Natural killer cell treated with Interleukin-12 subunit alpha and Interleukin-12 subunit beta and Interleukin-15 and Interleukin-18, amount 100 ng/mL, for 72 hours (primary cell): ENCODE data around the gene SMARCA2. TPM values are rescaled to one million over a fixed set of nuclear protein-coding genes. Genes with fewer than 3 reads are reported as not detected.

Experiments used
- ATAC-seq, 2 donors: fragments of 150-1000 bp; cut with Tn5 transposase in 1 of 2; sonication (Bioruptor Pico), chemical (Tn5 transposase) in 1 of 2; 2 replicates each; pipeline ENCODE4 v1.10.0; 2021
- DNase-seq: peaks from one replicate; pipeline ENCODE4 v3.0.0; 2022; ENCODE audit warnings: low spot score
- H3K27ac Mint-ChIP-seq, 2 donors: 1 replicate in 1 of 2; 2 replicates in 1 of 2; pipeline ENCODE4 v1.8.0; 2022; ENCODE audit warnings: mixed read lengths in 2 of 2, mild to moderate bottlenecking in 1 of 2, moderate library complexity in 1 of 2
- H3K27me3 Mint-ChIP-seq, 2 donors: 1 replicate in 1 of 2; 2 replicates in 1 of 2; pipeline ENCODE4 v1.8.0; 2022; ENCODE audit warnings: mixed read lengths in 2 of 2
- H3K36me3 Mint-ChIP-seq: one replicate; pipeline ENCODE4 v1.8.0; 2022; ENCODE audit warnings: mixed read lengths
- H3K4me1 Mint-ChIP-seq, 2 donors: 1 replicate in 1 of 2; 2 replicates in 1 of 2; pipeline ENCODE4 v1.8.0; 2022; ENCODE audit warnings: low read depth in 2 of 2, mixed read lengths in 2 of 2, mild to moderate bottlenecking in 1 of 2
- H3K4me3 Mint-ChIP-seq: one replicate; pipeline ENCODE4 v1.8.0; 2022; ENCODE audit warnings: mixed read lengths
- H3K9me3 Mint-ChIP-seq: 2 replicates; pipeline ENCODE4 v1.8.0; 2022; ENCODE audit warnings: mixed read lengths
- total RNA-seq, 2 donors: library from RNA; stranded (reverse); gene quantifications; one replicate each; pipeline ENCODE4 v1.2.3, GENCODE V29; 2022

Gene SMARCA2
- total RNA-seq, 2 donors from 2014 or later: 124 to 174 TPM

DNA sequence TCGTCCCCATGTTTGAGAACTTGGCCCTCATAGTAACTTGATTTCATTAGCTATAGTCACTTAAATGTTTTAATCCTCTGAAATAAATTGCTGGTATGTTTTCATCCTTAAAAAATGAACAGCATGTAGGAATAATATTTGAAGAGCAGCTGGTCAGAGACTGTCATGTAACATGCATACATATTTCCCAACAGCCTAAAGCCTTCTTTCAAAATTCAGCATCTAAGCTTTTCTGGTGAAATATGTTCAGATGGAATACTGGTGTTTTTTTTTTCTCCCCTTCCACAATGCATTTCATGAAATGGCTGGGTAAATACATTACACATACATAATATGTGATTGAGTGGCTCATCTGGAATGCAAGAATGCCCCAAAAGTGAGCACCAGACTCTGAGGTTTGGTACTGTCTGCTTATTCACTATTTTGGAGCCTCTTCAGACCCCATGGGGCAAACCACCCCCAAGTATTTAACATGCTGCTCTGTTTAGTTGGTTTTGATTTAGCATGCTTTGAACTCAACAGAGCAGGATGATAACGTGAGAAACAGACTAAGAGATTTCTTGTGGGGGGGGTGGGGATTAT lies 94.0 kb downstream of the SMARCA2 start:
- no peak for ATAC-seq
- H3K27ac Mint-ChIP-seq: no peak overlapping the region
- no peaks in the 10 kb centered on the region for H3K9me3 Mint-ChIP-seq
- DNase-seq: no peak
- H3K27me3 Mint-ChIP-seq: no peaks in the 10 kb centered on the region
- H3K36me3 Mint-ChIP-seq: peaks cover 35% of the 10 kb centered on the region
- H3K4me1 Mint-ChIP-seq: peaks cover 9 to 11% of the 10 kb centered on the region in 2 donors
- H3K4me3 Mint-ChIP-seq: no peak overlapping the region

DNA sequence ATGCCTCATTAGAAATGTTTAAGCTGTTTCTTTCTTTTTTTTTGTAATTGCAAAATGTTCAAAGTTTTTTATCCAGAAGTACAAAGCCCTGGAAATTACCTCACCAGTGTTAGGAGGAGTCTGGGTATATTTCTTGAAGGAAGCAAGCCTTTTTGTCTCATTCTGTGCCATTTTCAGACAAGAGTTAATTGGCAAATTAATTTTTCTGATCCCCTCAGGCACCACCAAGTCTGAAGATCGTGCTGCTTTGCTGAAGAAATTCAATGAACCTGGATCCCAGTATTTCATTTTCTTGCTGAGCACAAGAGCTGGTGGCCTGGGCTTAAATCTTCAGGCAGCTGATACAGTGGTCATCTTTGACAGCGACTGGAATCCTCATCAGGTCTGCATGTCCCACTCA lies 94.9 kb downstream of the SMARCA2 start:
- Mint-ChIP-seq H3K36me3 (peaks cover 35% of the 10 kb centered on the region), H3K27me3 (no peaks in the 10 kb centered on the region), H3K4me3 (no peak overlapping the region), H3K4me1 (peaks cover 9 to 11% of the 10 kb centered on the region in 2 donors), H3K9me3 (no peaks in the 10 kb centered on the region), H3K27ac (no peak overlapping the region)
- ATAC-seq: no peak
- no peak for DNase-seq

DNA sequence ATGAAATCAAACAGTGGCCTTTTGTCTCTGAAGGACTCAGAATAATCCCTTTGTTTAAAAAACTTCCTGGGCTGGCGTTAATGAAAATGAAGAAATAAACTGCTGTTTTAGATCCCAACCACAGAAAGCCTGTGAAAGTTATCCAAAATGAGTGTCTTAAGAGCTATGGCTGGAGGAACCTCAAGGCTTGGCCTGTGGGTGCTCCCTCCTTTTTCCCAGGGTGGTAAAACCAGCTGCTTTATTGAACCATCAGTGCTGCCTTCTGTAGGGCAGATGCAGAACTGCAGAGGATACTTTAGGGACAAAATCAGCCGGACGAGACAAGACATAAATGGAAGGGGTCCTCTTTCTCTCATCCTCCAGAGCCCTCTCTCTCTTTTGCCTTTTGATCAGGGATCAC lies 100.9 kb downstream of the SMARCA2 start:
- Mint-ChIP-seq H3K4me1 (peaks cover 6 to 8% of the 10 kb centered on the region in 2 donors), H3K36me3 (peaks cover 21% of the 10 kb centered on the region), H3K27me3 (no peaks in the 10 kb centered on the region), H3K4me3 (no peak overlapping the region), H3K9me3 (no peaks in the 10 kb centered on the region), H3K27ac (no peak overlapping the region)
- DNase-seq (no peak), ATAC-seq (no peak)

DNA sequence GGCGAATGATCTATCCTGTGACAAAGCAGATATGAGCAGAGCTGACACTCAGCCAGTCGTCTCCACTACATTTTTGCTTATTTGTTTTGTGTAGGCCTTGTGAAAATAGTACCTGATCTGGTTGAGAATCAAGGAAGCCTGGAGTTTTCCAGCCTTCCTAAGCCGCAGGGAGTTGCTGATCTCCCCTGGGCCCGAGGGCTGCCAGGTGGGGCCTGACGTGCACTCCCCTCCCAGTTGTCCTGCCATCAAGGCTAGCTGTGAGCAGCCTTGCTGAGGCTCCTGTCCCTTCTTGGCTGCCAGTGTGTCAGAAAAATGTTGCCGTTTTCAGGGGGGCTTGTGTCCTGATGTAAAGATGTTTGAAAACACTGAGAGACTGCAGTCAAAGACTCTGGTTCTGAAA lies 102.4 kb downstream of the SMARCA2 start:
- DNase-seq: no peak
- peaks cover 16% of the 10 kb centered on the region for H3K36me3 Mint-ChIP-seq
- no peak for ATAC-seq
- H3K4me3 Mint-ChIP-seq: no peak overlapping the region
- H3K4me1 Mint-ChIP-seq: peaks cover 0 to 2% of the 10 kb centered on the region in 2 donors
- no peaks in the 10 kb centered on the region for H3K27me3 Mint-ChIP-seq
- H3K9me3 Mint-ChIP-seq: no peaks in the 10 kb centered on the region
- H3K27ac Mint-ChIP-seq: no peak overlapping the region

DNA sequence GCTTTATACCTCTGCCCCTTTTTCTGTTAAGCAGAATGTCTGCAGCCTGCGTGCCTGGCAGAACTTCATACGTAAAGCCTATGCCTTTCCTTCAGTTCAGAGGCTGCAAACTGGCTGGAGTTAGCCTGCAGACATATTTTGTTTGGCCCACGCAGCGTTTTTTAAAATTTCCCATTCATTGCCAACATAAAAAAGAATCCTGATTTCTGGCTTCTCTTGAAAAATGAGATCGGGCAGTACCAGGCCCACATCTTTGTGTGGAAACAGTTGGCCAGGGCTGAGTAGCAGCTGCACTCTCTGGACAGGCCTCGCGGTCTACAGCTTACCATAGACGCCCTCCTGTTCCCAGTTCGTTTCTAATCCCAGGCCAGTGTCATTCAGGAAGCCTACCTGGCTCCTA lies 104.4 kb downstream of the SMARCA2 start:
- H3K4me1 Mint-ChIP-seq: peaks cover 2 to 4% of the 10 kb centered on the region in 2 donors
- no peak for DNase-seq
- H3K4me3 Mint-ChIP-seq: no peak overlapping the region
- no peaks in the 10 kb centered on the region for H3K9me3 Mint-ChIP-seq
- H3K36me3 Mint-ChIP-seq: peaks cover 25% of the 10 kb centered on the region
- H3K27me3 Mint-ChIP-seq: no peaks in the 10 kb centered on the region
- ATAC-seq: no peak
- no peak overlapping the region for H3K27ac Mint-ChIP-seq

DNA sequence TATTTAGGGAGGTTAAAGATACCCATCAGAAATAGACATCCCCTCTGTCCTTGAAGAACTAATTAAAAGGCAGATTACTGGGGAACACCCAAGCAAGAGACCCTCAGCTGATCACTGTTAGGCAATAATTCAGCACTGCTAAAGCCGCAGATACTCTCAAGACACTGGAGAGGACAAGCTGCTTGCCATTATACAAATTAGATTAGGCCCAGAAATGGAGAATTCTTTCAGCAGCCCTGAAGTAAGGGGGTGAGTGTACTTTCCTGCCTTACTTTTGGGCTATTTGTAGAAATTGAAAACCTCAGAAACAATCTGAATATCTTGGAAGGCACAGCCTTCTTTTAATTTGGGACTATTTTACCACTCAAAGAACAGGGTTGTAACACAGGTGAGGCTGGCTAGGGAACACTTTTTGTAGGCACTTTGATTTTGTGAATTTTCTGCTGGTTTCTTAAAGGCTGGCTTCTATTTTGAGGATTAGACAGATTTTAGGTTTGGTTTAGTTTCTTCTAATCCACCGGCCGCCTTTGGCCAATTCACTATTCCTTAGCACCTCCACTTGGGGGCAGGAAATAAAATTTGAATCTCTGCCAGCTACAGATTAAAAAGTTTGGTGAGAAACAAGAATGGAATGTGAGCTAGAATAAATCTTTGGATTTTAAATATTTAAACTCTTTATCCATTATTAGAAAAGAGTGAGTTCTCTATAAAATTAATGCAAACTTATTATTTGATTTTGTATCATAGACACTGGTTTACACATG lies 106.0 kb downstream of the SMARCA2 start:
- Mint-ChIP-seq H3K27me3 (no peaks in the 10 kb centered on the region), H3K4me3 (no peak overlapping the region), H3K36me3 (peaks cover 31% of the 10 kb centered on the region), H3K9me3 (no peaks in the 10 kb centered on the region), H3K27ac (no peak overlapping the region), H3K4me1 (peaks cover 14 to 15% of the 10 kb centered on the region in 2 donors)
- no peak for ATAC-seq
- DNase-seq: no peak

DNA sequence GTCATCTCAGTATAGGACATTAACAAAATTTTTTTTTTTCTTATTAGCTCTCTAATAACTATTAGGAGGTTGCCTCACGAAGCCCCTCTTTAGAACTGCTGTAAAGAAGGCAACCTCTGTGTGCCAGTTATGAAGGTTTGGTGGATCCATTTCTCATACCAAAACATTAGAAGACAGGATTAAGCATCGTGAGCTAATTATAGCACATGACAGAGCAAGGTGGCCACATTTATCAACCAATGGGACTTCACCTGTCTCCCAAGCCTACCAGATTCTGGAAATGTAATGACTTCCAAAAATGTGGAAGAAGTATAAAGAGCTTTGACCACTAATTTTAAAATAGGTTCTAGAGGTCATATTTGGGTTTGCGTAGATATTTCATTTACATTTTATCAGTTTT lies 107.2 kb downstream of the SMARCA2 start:
- ATAC-seq (no peak), DNase-seq (no peak)
- Mint-ChIP-seq H3K9me3 (no peaks in the 10 kb centered on the region), H3K4me1 (peaks cover 24 to 25% of the 10 kb centered on the region in 2 donors), H3K36me3 (peaks cover 29% of the 10 kb centered on the region), H3K27ac (peak overlapping the region in 1 of 2 donors; percentile 43), H3K27me3 (no peaks in the 10 kb centered on the region), H3K4me3 (no peak overlapping the region)

DNA sequence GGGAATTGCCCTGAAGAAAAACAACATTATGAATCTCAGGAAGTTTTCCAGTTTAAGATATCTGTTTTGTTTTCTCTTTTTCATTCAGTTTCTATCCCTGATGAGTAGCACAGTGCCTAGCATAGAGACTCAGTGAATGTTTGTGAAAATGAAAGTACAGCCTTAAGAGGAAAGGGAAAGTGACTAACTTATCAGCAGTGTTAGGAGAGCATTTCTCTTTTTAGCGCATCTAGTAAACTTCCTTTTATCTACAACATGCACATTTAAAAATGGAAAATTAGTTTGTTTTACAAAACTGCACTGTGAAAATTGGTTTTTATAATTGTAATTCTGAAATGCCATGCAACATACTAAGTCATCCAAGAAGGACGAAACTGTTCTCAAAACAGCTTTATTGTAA lies 110.8 kb downstream of the SMARCA2 start:
- DNase-seq (no peak), ATAC-seq (peak; percentile 89 to 94)
- no peaks in the 10 kb centered on the region for H3K9me3 Mint-ChIP-seq
- H3K27ac Mint-ChIP-seq: peak overlapping the region; percentile 52 to 80
- H3K4me1 Mint-ChIP-seq: peaks cover 32 to 38% of the 10 kb centered on the region in 2 donors
- no peaks in the 10 kb centered on the region for H3K27me3 Mint-ChIP-seq
- H3K36me3 Mint-ChIP-seq: peaks cover 21% of the 10 kb centered on the region
- peak overlapping the region; percentile 28 for H3K4me3 Mint-ChIP-seq

DNA sequence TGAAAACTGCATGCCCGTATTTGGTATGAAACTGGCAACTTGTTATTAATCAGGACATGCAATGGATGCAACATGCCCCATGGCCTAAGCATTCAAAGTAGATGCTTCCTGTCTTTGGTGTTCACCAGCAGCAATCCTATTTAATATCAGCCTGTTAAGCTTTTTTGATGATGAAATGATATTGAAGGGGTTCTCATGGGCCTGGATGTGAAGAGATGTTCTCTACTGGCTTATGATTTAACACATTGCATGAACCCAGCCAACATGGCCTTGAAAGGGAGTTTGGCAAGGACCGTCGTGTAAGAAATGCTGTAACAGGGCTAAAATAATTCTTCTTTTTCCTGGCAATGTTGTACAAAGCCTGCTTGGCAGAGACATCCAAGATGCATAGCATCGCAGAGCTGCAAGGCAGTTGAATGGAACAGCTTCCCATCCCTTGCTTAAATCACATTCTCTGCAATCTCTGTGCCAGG lies 111.2 kb downstream of the SMARCA2 start:
- H3K27ac Mint-ChIP-seq: peak overlapping the region; percentile 52 to 80
- ATAC-seq: no peak
- H3K36me3 Mint-ChIP-seq: peaks cover 24% of the 10 kb centered on the region
- no peaks in the 10 kb centered on the region for H3K9me3 Mint-ChIP-seq
- peaks cover 37 to 42% of the 10 kb centered on the region in 2 donors for H3K4me1 Mint-ChIP-seq
- H3K4me3 Mint-ChIP-seq: peak overlapping the region; percentile 28
- no peaks in the 10 kb centered on the region for H3K27me3 Mint-ChIP-seq
- no peak for DNase-seq

DNA sequence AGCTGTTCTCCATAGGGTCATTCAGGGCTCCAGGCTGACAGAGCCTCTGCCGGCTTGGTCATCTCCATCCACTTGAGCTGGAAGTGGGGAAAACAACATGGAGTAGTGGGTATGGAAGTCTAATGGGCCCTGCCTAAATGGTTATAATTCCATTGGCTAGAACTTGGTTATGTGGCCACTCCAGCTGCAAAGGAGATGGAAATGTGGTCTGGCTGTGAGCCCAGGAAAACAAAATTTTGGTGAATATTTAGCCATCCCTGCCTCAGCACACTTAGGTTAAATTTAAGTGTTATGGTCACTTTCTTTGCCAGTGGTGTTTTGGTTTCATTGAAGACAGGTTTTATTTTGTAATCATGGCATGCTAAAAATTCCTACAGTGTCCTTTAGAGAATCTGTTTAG lies 112.3 kb downstream of the SMARCA2 start:
- Mint-ChIP-seq H3K27ac (peak overlapping the region in 1 of 2 donors; percentile 17), H3K4me3 (no peak overlapping the region), H3K36me3 (peaks cover 24% of the 10 kb centered on the region), H3K9me3 (no peaks in the 10 kb centered on the region), H3K27me3 (no peaks in the 10 kb centered on the region), H3K4me1 (peaks cover 46 to 47% of the 10 kb centered on the region in 2 donors)
- ATAC-seq (no peak), DNase-seq (no peak)

DNA sequence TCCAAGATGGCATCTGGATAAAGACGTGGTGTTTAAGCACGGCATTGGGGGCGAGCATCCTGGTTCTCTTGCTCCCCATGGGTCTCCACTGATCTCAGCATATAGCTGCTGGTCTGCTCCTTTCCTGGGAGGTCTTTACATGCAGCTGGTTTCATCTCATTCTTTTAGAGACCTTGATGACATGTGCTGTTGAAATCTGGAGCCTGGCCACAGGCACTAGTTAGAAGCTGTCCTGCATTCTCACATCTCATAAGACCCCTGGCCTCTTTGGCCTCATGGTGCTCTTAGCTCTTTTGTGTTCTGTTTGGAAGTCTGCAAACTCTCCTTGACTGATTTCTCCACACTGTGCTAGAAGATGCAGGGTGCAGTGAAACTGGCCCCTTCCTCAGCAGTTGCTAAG lies 113.0 kb downstream of the SMARCA2 start:
- no peaks in the 10 kb centered on the region for H3K27me3 Mint-ChIP-seq
- H3K36me3 Mint-ChIP-seq: peaks cover 24% of the 10 kb centered on the region
- DNase-seq (no peak), ATAC-seq (no peak)
- no peak overlapping the region for H3K4me3 Mint-ChIP-seq
- H3K4me1 Mint-ChIP-seq: peaks cover 46 to 47% of the 10 kb centered on the region in 2 donors
- no peak overlapping the region for H3K27ac Mint-ChIP-seq
- H3K9me3 Mint-ChIP-seq: no peaks in the 10 kb centered on the region

DNA sequence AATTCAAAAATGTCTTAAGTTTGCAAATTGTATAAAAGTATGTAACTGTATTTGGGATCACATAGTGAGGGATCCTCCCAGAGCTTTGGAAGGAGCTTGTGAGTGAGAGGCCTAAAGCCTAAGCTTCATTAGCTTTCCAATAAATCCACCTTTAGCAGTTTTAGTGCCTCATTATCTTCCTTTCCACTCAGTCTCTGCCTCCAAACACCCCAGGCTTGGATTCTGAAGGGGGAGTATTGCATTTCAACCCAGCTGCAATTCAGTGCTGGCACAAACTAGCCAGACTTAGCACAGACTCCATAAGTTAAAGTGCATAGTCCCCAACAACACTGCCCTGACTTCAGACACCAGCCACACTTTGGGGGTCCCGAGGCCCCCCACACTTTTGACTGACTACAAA lies 113.5 kb downstream of the SMARCA2 start:
- Mint-ChIP-seq H3K9me3 (no peaks in the 10 kb centered on the region), H3K27me3 (no peaks in the 10 kb centered on the region), H3K4me3 (no peak overlapping the region), H3K36me3 (peaks cover 23% of the 10 kb centered on the region), H3K27ac (no peak overlapping the region), H3K4me1 (peaks cover 46 to 47% of the 10 kb centered on the region in 2 donors)
- DNase-seq: no peak
- no peak for ATAC-seq

DNA sequence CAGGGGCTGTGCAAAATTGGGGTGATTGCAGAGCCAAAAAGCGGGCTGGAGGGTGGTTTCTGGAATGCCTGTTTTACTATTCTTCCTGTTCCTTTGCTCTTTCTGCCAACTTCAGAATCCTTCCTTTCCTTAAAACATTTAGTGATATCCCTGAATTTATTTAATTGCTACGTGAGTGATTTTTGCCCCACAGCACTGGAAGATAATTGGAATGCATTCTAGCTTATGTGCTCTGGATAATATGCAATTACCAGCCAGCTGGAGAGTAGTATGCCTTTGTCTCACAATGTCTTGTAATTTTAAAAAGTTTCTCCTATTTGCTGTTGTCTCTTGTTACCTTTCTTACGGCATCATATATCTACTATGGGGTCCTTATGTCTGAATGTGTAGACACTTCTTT lies 115.8 kb downstream of the SMARCA2 start:
- no peak overlapping the region for H3K27ac Mint-ChIP-seq
- DNase-seq: no peak
- ATAC-seq: no peak
- peaks cover 8% of the 10 kb centered on the region for H3K36me3 Mint-ChIP-seq
- no peaks in the 10 kb centered on the region for H3K9me3 Mint-ChIP-seq
- no peaks in the 10 kb centered on the region for H3K27me3 Mint-ChIP-seq
- peaks cover 35 to 40% of the 10 kb centered on the region in 2 donors for H3K4me1 Mint-ChIP-seq
- no peak overlapping the region for H3K4me3 Mint-ChIP-seq

DNA sequence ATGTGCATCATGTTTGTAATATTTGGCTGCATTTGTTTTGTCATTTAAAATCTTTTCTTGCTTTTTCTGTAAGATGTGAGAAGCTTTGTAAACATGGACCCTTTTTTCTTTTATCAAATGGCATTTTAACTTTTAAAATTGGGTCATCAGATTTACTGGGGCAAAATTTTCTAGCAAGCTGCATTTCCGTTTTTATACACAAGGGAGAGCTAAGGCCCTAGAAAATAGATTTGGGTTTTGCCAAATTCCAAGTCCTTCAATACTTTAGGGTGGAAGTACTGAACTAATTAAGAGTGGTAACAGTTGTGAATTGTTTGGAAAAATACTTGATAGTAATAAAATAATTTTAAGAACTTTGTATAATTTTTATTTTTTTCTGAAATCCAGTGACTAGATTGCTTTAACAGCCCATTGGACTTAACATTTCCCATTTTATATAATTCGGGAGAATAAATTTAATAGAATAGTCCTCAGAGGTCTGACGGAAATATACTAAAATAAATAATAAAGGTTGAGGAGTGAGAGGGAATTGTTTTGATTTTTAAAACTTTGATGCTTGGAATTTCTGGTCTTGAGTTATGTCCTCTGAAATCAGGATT lies 117.4 kb downstream of the SMARCA2 start:
- H3K27me3 Mint-ChIP-seq: no peaks in the 10 kb centered on the region
- DNase-seq (no peak), ATAC-seq (no peak)
- peaks cover 4% of the 10 kb centered on the region for H3K36me3 Mint-ChIP-seq
- no peak overlapping the region for H3K4me3 Mint-ChIP-seq
- H3K4me1 Mint-ChIP-seq: peaks cover 28 to 29% of the 10 kb centered on the region in 2 donors
- H3K27ac Mint-ChIP-seq: no peak overlapping the region
- no peaks in the 10 kb centered on the region for H3K9me3 Mint-ChIP-seq
